NCI-H1436 (cell line): ENCODE data around the gene TTLL13.

Experiments
- DNase-seq: peaks from one replicate; lab custom pipeline; 2025; lab: John Stamatoyannopoulos, UW

TTLL13 gene

GRCh38 chr15:90214553-90215196 lies 34.7 kb upstream of the TTLL13 start:
- DNase-seq = no peak

DNA sequence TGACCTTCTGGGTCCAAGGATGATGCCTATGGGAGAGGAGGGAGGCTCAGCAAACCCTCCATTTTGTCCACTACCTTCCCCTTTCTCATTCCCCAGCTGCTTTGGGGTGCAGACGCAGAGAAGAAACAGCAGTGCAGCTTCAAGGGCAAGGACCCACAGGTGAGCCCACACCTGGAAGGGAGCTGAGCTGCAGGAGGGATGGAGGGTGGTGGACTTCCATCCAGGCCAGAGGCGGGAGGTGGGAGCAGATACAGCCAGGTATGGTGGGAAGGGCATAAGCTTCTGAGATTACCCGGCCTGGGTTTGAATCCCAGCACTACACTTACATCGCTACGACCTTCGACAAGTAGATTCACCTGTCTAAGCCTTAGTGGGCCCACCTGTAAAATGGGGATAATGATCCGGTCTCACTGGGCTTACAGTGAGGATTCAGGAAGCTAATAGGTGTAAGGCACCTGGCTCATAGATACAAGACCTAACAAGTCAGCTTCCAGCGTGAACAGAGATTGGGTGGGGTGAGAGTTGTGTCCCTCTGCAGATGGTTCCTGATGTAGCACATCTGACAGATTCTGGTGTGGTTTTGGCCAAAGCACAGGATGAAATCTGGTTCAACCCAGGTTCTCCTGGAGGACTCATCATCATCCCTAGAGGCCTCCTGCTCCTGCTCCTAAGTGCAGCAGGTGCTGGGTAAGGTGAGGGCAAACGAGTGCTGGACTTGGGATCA lies 31.5 kb upstream of the TTLL13 start:
- no peak for DNase-seq

GRCh38 chr15:90219421-90220141 lies 29.8 kb upstream of the TTLL13 start:
- DNase-seq = peak; percentile 24

DNA sequence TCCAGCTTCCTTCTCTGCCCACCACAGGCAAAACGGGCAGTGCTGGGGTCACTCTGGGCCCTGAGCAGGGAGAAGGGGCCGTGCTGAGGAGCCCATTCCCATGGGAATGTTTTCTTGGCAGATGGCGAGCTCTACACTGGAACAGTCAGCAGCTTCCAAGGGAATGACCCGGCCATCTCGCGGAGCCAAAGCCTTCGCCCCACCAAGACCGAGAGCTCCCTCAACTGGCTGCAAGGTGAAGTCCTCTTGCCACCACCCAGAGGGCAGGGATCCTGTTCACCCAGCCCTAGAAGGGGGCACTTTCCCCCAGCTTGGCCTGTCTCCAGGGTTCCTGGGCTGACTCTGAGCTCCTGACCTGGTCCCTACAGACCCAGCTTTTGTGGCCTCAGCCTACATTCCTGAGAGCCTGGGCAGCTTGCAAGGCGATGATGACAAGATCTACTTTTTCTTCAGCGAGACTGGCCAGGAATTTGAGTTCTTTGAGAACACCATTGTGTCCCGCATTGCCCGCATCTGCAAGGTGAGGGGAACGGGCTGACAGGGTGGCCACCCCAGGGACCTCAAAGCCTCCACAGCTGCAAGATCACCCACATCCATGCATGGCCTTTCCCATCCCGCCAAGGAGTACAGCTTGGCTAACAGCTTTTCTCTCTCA lies 28.0 kb upstream of the TTLL13 start:
- peak; percentile 34 for DNase-seq

GRCh38 chr15:90222547-90222946 lies 26.8 kb upstream of the TTLL13 start:
- DNase-seq = no peak

DNA sequence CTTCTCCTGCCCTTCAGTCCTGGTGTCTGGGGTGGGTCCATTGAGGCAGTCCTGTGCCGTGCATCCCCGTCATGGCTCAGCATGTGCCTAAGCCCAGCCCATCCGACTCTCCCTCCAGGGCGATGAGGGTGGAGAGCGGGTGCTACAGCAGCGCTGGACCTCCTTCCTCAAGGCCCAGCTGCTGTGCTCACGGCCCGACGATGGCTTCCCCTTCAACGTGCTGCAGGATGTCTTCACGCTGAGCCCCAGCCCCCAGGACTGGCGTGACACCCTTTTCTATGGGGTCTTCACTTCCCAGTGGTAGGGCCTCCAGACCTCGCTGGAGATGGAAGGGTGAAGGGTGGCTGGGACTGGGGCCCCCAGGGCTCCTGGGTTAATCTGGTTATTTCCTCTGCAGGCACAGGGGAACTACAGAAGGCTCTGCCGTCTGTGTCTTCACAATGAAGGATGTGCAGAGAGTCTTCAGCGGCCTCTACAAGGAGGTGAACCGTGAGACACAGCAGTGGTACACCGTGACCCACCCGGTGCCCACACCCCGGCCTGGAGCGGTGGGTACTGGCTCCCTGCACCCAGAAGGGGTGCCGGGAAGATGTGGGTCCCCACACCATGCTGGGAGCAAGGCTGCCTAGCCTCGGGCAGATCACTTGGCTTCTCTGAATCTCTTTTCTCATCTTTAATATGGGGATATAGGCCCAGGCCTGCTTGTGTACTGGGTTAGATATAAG lies 25.8 kb upstream of the TTLL13 start:
- no peak for DNase-seq

GRCh38 chr15:90225047-90225446 lies 24.3 kb upstream of the TTLL13 start:
- no peak for DNase-seq

DNA sequence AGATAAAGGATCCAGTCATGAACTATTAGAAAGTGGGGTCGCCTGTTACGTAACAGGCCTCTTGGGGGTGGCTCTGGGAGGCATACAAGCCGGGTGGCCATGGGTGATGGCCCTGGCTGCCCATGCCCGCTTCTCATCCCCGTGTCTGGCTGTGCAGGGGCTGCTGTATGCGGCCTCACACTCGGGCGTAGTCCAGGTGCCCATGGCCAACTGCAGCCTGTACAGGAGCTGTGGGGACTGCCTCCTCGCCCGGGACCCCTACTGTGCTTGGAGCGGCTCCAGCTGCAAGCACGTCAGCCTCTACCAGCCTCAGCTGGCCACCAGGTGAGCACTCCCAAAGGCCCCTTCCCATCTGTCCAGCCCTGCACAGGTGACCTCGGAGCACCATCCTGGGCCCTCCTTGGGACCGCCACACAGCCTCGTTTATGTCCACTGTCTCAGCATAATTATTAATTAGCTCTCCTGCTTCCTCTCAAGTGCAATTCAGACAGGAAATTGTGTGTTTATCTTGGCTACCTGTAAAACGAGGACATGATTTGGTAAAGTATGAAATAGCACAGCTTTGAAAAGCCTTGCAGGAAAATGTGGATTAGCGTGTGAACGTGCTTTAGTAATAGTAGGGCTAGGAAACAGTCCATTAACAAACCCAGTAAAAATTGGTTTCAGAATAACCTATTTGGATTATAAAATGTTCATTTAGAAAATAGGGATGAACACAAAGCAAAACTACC lies 23.7 kb upstream of the TTLL13 start:
- DNase-seq = no peak

- no peak for DNase-seq
Observed at GRCh38 chr15:90227336-90227735, 22.0 kb upstream of the TTLL13 start.

- no peak for DNase-seq
Observed at GRCh38 chr15:90227816-90228772, 21.3 kb upstream of the TTLL13 start.

DNA sequence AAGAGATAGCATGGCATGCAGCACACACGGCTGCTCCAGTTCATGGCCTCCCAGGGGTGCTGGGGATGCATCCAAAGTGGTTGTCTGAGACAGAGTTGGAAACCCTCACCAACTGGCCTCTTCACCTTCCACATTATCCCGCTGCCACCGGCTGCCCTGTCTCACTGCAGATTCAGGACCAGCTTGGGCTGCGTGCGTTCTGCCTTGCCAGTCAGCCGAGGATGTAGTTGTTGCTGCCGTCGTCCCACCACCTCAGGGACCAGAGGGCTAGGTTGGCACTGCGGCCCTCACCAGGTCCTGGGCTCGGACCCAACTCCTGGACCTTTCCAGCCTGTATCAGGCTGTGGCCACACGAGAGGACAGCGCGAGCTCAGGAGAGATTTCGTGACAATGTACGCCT lies 20.4 kb upstream of the TTLL13 start:
- no peak for DNase-seq

- no peak for DNase-seq
Observed at GRCh38 chr15:90230071-90230494, 19.3 kb upstream of the TTLL13 start.

GRCh38 chr15:90230610-90231009 lies 18.7 kb upstream of the TTLL13 start:
- DNase-seq = no peak

- no peak for DNase-seq
Observed at GRCh38 chr15:90231028-90232017, 18.0 kb upstream of the TTLL13 start.

DNA sequence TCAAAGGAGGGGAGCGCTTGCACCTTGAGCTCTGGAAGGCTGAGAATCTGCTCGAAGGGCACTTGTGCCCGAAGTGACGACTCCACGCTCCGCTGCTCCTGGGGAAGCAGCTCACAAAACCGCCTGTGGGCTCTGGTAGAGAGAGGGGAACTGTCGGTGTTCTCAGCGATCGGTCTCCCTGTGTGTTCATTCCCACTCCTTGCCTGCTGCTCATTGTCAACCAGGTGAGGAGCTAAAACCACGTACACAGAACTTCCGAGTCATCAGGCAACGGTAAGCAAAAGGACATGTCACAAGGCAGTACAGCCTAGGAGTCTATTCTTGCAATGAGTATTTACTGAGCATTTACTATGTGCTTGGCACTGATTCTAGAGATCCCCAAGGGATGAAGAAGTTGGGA lies 17.2 kb upstream of the TTLL13 start:
- DNase-seq = no peak

DNA sequence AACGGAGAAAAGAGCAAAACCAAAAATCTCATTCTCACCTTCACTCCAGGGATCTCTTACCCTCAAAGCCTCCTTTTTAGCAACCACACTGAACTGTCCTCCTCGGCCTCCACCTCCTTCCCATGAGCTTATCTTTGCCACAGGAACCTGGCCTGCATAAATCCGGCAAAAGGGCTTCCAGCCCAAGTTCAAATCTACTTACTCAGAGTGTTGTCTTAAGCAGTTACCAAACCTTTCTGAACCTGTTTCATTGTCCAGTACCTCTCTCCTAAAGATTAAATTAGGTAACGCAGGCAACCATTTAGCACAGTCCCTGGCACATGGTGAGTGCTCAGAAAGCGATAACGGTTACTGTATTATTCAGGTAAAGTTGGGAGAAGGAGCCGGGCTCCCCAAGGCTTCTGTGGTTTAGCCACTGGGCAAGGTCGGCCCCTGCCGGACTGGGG lies 16.4 kb upstream of the TTLL13 start:
- no peak for DNase-seq

- DNase-seq = peak; percentile 91
Observed at GRCh38 chr15:90233387-90234095, 15.8 kb upstream of the TTLL13 start, which contains the start of gene CIB1. Gene CIB1 (minus strand): TSS chr15:90233941. CDS start chr15:90233885, 56 bp downstream.
